NCI-H345 treated with DMSO at 0.1 percent for 48 hours (cell line): ENCODE results near the gene UBAC2.
"Not testable (repeated sequence)": the region's sequence is repeated elsewhere in the genome, so short reads cannot be mapped to it uniquely, and the experiment has no call there.

Experiments
- DNase-seq: peaks from one replicate; lab custom pipeline; 2025; ENCODE audit not compliant: unreplicated experiment; lab: John Stamatoyannopoulos, UW

The UBAC2 gene

GRCh38 chr13:99388334-99388923 is 187.8 kb downstream of the UBAC2 start:
- DNase-seq: no peak

GRCh38 chr13:99389094-99389493 is 188.4 kb downstream of the UBAC2 start:
- not testable (repeated sequence) for DNase-seq

GRCh38 chr13:99389520-99390304 is 189.1 kb downstream of the UBAC2 start:
- no peak for DNase-seq

- no peak for DNase-seq
Measured at GRCh38 chr13:99390601-99391000, 189.9 kb downstream of the UBAC2 start.

GRCh38 chr13:99391781-99392469 is 191.3 kb downstream of the UBAC2 start:
- no peak for DNase-seq

- DNase-seq: no peak
Measured at GRCh38 chr13:99392470-99393135, 191.9 kb downstream of the UBAC2 start.

GRCh38 chr13:99393391-99393790 is 192.7 kb downstream of the UBAC2 start:
- DNase-seq: not testable (repeated sequence)

GRCh38 chr13:99393791-99394735 is 193.4 kb downstream of the UBAC2 start:
- DNase-seq: no peak

- no peak for DNase-seq
Measured at GRCh38 chr13:99395436-99395835, 194.8 kb downstream of the UBAC2 start.

- DNase-seq: no peak
Measured at GRCh38 chr13:99396446-99396845, 195.8 kb downstream of the UBAC2 start.

- DNase-seq: no peak
Measured at GRCh38 chr13:99398071-99398470, 197.4 kb downstream of the UBAC2 start.

GRCh38 chr13:99398916-99399622 is 198.4 kb downstream of the UBAC2 start:
- no peak for DNase-seq

- DNase-seq: no peak
Measured at GRCh38 chr13:99399623-99399974, 198.9 kb downstream of the UBAC2 start.

GRCh38 chr13:99403458-99403971 is 202.9 kb downstream of the UBAC2 start:
- no peak for DNase-seq

GRCh38 chr13:99404005-99404755 is 203.5 kb downstream of the UBAC2 start:
- no peak for DNase-seq

- DNase-seq: no peak
Measured at GRCh38 chr13:99405966-99406365, 205.3 kb downstream of the UBAC2 start.

GRCh38 chr13:99406799-99407201 is 206.1 kb downstream of the UBAC2 start:
- no peak for DNase-seq

GRCh38 chr13:99407906-99408702 is 207.4 kb downstream of the UBAC2 start:
- no peak for DNase-seq
